Liver (tissue), 9 donors: ENCODE results near the gene ADAMTS6. TPM values are rescaled to one million over a fixed set of nuclear protein-coding genes. Genes with fewer than 3 reads are reported as not detected.

ENCODE experiments used
- DNase-seq: peaks from one replicate; pipeline ENCODE4 v3.0.0-alpha.2; 2017; ENCODE audit warnings: low spot score
- H3K27ac ChIP-seq, 2 donors: one replicate each; pipeline ENCODE4 v1.7.0; 2013; ENCODE audit warnings: inconsistent platforms in 2 of 2, low read length in 2 of 2, control low read depth in 1 of 2, low read depth in 1 of 2, mild to moderate bottlenecking in 1 of 2
- H3K27me3 ChIP-seq, 4 donors: one replicate each; pipeline versions ENCODE4 v1.6.1 to v1.7.0; 2013; ENCODE audit warnings: low read length in 3 of 4, inconsistent platforms in 1 of 4, mild to moderate bottlenecking in 1 of 4, moderate library complexity in 1 of 4; ENCODE audit not compliant: control insufficient read depth in 4 of 4, insufficient read depth in 4 of 4
- H3K36me3 ChIP-seq, 4 donors: one replicate each; pipeline versions ENCODE4 v1.6.1 to v1.7.0; 2013; ENCODE audit warnings: low read length in 3 of 4, mild to moderate bottlenecking in 3 of 4, low read depth in 1 of 4, moderate library complexity in 1 of 4; ENCODE audit not compliant: control insufficient read depth in 4 of 4, insufficient read depth in 3 of 4
- H3K4me1 ChIP-seq, 4 donors: one replicate each; pipeline versions ENCODE4 v1.6.1 to v1.7.0; 2013; ENCODE audit warnings: low read length in 3 of 4, mild to moderate bottlenecking in 3 of 4, moderate library complexity in 1 of 4; ENCODE audit not compliant: control insufficient read depth in 4 of 4, insufficient read depth in 4 of 4
- H3K4me3 ChIP-seq, 3 donors: one replicate each; pipeline versions ENCODE4 v1.6.1 to v1.7.0; 2013; ENCODE audit warnings: low read length in 3 of 3, control low read depth in 1 of 3, low read depth in 1 of 3, mild to moderate bottlenecking in 1 of 3
- H3K9ac ChIP-seq, 2 donors: one replicate each; pipeline ENCODE4 v1.7.0; 2013; ENCODE audit warnings: low read length in 2 of 2, mild to moderate bottlenecking in 2 of 2, moderate library complexity in 2 of 2, control low read depth in 1 of 2, low read depth in 1 of 2
- H3K9me3 ChIP-seq, 4 donors: one replicate each; pipeline versions ENCODE4 v1.6.1 to v1.7.0; 2013; ENCODE audit warnings: low read length in 3 of 4; ENCODE audit not compliant: control insufficient read depth in 4 of 4
- ATF3 ChIP-seq: IDR thresholded peaks from 2 replicates; pipeline ENCODE4 v1.6.1; 2016; ENCODE audit warnings: antibody characterized with exemption
- CTCF ChIP-seq: fragments of 150-350 bp; IDR thresholded peaks from 2 replicates; pipeline ENCODE4 v1.5.1; 2017; ENCODE audit warnings: improper control_type of control experiment, low read depth, low read length; ENCODE audit not compliant: missing input control
- FOXA1 ChIP-seq: IDR thresholded peaks from 2 replicates; pipeline ENCODE4 v1.6.1; 2016; ENCODE audit warnings: antibody characterized with exemption
- FOXA2 ChIP-seq: IDR thresholded peaks from 2 replicates; pipeline ENCODE4 v1.6.1; 2016; ENCODE audit warnings: antibody characterized with exemption
- GABPA ChIP-seq, 2 donors: IDR thresholded peaks in 1 of 2; conservative IDR thresholded peaks in 1 of 2; 2 replicates each; pipeline ENCODE4 v1.6.1; 2016; ENCODE audit warnings: antibody characterized with exemption in 2 of 2, mild to moderate bottlenecking in 1 of 2, moderate library complexity in 1 of 2
- HNF4G ChIP-seq: IDR thresholded peaks from 2 replicates; pipeline ENCODE4 v1.6.1; 2016; ENCODE audit warnings: antibody characterized with exemption
- JUND ChIP-seq, 2 donors: IDR thresholded peaks; 2 replicates each; pipeline ENCODE4 v1.6.1; 2016; ENCODE audit warnings: antibody characterized with exemption in 2 of 2
- MAX ChIP-seq: IDR thresholded peaks from 2 replicates; pipeline ENCODE4 v1.6.1; 2016; ENCODE audit warnings: antibody characterized with exemption
- NR2F2 ChIP-seq: IDR thresholded peaks from 2 replicates; pipeline ENCODE4 v1.6.1; 2016; ENCODE audit warnings: antibody characterized with exemption
- REST ChIP-seq: IDR thresholded peaks from 2 replicates; pipeline ENCODE4 v1.6.1; 2016; ENCODE audit warnings: antibody characterized with exemption, mild to moderate bottlenecking
- RXRA ChIP-seq, 2 donors: IDR thresholded peaks; 2 replicates each; pipeline ENCODE4 v1.6.1; 2017 to 2018; ENCODE audit warnings: antibody characterized with exemption in 2 of 2, mild to moderate bottlenecking in 1 of 2
- SP1 ChIP-seq: IDR thresholded peaks from 2 replicates; pipeline ENCODE4 v1.6.1; 2018; ENCODE audit warnings: antibody characterized with exemption, mild to moderate bottlenecking
- TAF1 ChIP-seq: conservative IDR thresholded peaks from 2 replicates; pipeline ENCODE4 v1.6.1; 2016; ENCODE audit warnings: antibody characterized with exemption, mild to moderate bottlenecking
- YY1 ChIP-seq: IDR thresholded peaks from 2 replicates; pipeline ENCODE4 v1.6.1; 2016; ENCODE audit warnings: antibody characterized with exemption, mild to moderate bottlenecking
- WGBS: extraction: QIAGEN DNeasy Blood & Tissue Kit; methylation state at CpG from one replicate; pipeline ENCODE4 v1.1.7; 2013; 5-methylcytosine and 5-hydroxymethylcytosine counted together
- polyA plus RNA-seq, 2 donors: library from polyadenylated mRNA; stranded (reverse) in 1 of 2; unstranded in 1 of 2; fragments of 200-250 nt in 1 of 2; fragments of >200 nt in 1 of 2; fragmentation: Nextera tagmentation in 1 of 2; extraction: Ambion mirVana in 1 of 2; gene quantifications; one replicate each; pipeline versions ENCODE4 v1.2.1 to v1.2.3, GENCODE V29; 2013 to 2015
- total RNA-seq, 2 donors: library from RNA; depleted of rRNA; stranded (reverse); fragments of >200 nt; gene quantifications; one replicate each; pipeline ENCODE4 v1.2.3, GENCODE V29; 2014
- donor health status: healthy.
- donor health status: healthy.
- donor health status: healthy.
- donor health status: healthy.
- donor health status: healthy.

Gene ADAMTS6
- total and polyA plus RNA-seq, 4 donors: 0.06 to 2.0 (median 0.59) TPM

- no peak overlapping the region for H3K27ac ChIP-seq
- no peak for DNase-seq
- no peaks in the 10 kb centered on the region for H3K4me1 ChIP-seq
- no peaks in the 10 kb centered on the region for H3K9me3 ChIP-seq
- 90% methylated on average over 2 of the region's 2 CpGs for WGBS
- H3K36me3 ChIP-seq: no peaks in the 10 kb centered on the region
- no peak for TF ChIP-seq GABPA (IDR thresholded peaks at IDR 0.05 in 1 of 2, conservative IDR thresholded peaks at IDR 0.05 in 1 of 2)
- TF ChIP-seq REST: no peak
- TF ChIP-seq ATF3: no peak
- no peak for TF ChIP-seq MAX
- no peak for TF ChIP-seq RXRA (IDR thresholded peaks at IDR 0.05)
- no peak overlapping the region for H3K4me3 ChIP-seq
- no peaks in the 10 kb centered on the region for H3K27me3 ChIP-seq
- H3K9ac ChIP-seq: no peak overlapping the region
Observed at GRCh38 chr5:65320250-65320649, 161.5 kb downstream of the ADAMTS6 start.

- Histone ChIP-seq H3K27me3 (no peaks in the 10 kb centered on the region), H3K9me3 (no peaks in the 10 kb centered on the region), H3K4me3 (no peak overlapping the region), H3K36me3 (no peaks in the 10 kb centered on the region), H3K4me1 (no peaks in the 10 kb centered on the region), H3K27ac (no peak overlapping the region), H3K9ac (no peak overlapping the region)
- TF ChIP-seq YY1 (no peak), JUND (IDR thresholded peaks at IDR 0.05) (no peak), NR2F2 (no peak), TAF1 (no peak), FOXA1 (no peak), SP1 (no peak)
- no peak for DNase-seq
- 86% methylated on average over 1 of the region's 1 CpG for WGBS
Observed at GRCh38 chr5:65307931-65308330, 173.8 kb downstream of the ADAMTS6 start.

GRCh38 chr5:65307088-65307487 is 174.6 kb downstream of the ADAMTS6 start:
- Histone ChIP-seq H3K9me3 (no peaks in the 10 kb centered on the region), H3K36me3 (no peaks in the 10 kb centered on the region), H3K4me1 (no peaks in the 10 kb centered on the region), H3K27me3 (no peaks in the 10 kb centered on the region), H3K9ac (no peak overlapping the region), H3K4me3 (no peak overlapping the region), H3K27ac (no peak overlapping the region)
- 83% methylated on average over 3 of the region's 3 CpGs for WGBS
- no peak for DNase-seq
- TF ChIP-seq CTCF: no peak
- TF ChIP-seq SP1: no peak
- TF ChIP-seq RXRA (IDR thresholded peaks at IDR 0.05): no peak
- no peak for TF ChIP-seq FOXA2
- no peak for TF ChIP-seq GABPA (IDR thresholded peaks at IDR 0.05 in 1 of 2, conservative IDR thresholded peaks at IDR 0.05 in 1 of 2)
- no peak for TF ChIP-seq HNF4G
- TF ChIP-seq REST: no peak
- no peak for TF ChIP-seq NR2F2
- TF ChIP-seq ATF3: no peak
